ENCODE data around the gene CDHR3.
"Not testable (repeated sequence)": the region's sequence is repeated elsewhere in the genome, so short reads cannot be mapped to it uniquely, and the experiment has no call there.

Gene CDHR3

GRCh38 chr7:106001886-106002285 lies 38.8 kb downstream of the CDHR3 start:
- DNase-seq: no peak
- TF ChIP-seq EZH2 (optimal IDR thresholded peaks at IDR 0.05; ENCODE audit: low read depth, low read length): no peak
- no peak for TF ChIP-seq EZH2phosphoT487 (IDR thresholded peaks at IDR 0.05; ENCODE audit: low read length)
- TF ChIP-seq, protein P1, sequence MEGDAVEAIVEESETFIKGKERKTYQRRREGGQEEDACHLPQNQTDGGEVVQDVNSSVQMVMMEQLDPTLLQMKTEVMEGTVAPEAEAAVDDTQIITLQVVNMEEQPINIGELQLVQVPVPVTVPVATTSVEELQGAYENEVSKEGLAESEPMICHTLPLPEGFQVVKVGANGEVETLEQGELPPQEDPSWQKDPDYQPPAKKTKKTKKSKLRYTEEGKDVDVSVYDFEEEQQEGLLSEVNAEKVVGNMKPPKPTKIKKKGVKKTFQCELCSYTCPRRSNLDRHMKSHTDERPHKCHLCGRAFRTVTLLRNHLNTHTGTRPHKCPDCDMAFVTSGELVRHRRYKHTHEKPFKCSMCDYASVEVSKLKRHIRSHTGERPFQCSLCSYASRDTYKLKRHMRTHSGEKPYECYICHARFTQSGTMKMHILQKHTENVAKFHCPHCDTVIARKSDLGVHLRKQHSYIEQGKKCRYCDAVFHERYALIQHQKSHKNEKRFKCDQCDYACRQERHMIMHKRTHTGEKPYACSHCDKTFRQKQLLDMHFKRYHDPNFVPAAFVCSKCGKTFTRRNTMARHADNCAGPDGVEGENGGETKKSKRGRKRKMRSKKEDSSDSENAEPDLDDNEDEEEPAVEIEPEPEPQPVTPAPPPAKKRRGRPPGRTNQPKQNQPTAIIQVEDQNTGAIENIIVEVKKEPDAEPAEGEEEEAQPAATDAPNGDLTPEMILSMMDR (IDR thresholded peaks at IDR 0.05; ENCODE audit: low read length): no peak
- Histone ChIP-seq H3K4me2 (ENCODE audit: low read depth, low read length) (no peak overlapping the region), H3K36me3 (replicated peaks; ENCODE audit: insufficient read depth, low read length) (no peaks in the 10 kb centered on the region), H3K9ac (ENCODE audit: low read length) (no peak overlapping the region), H3K79me2 (ENCODE audit: low read length) (no peaks in the 10 kb centered on the region), H4K20me1 (ENCODE audit: insufficient read depth, low read length) (no peaks in the 10 kb centered on the region), H3K4me3 (ENCODE audit: low read length) (no peak overlapping the region), H3K9me2 (replicated peaks; ENCODE audit: insufficient read depth, low read length) (no peaks in the 10 kb centered on the region), H3K9me3 (replicated peaks; ENCODE audit: insufficient read depth, low read length) (no peaks in the 10 kb centered on the region), H3F3A (ENCODE audit: insufficient read depth, low read length) (no peaks in the 10 kb centered on the region), H3K27me3 (replicated peaks; ENCODE audit: insufficient read depth, low read length) (no peaks in the 10 kb centered on the region), H3K27ac (ENCODE audit: low read length) (no peak overlapping the region), H2AFZ (ENCODE audit: low read length) (no peak overlapping the region), H3K4me1 (ENCODE audit: low read length) (no peaks in the 10 kb centered on the region)

DNA sequence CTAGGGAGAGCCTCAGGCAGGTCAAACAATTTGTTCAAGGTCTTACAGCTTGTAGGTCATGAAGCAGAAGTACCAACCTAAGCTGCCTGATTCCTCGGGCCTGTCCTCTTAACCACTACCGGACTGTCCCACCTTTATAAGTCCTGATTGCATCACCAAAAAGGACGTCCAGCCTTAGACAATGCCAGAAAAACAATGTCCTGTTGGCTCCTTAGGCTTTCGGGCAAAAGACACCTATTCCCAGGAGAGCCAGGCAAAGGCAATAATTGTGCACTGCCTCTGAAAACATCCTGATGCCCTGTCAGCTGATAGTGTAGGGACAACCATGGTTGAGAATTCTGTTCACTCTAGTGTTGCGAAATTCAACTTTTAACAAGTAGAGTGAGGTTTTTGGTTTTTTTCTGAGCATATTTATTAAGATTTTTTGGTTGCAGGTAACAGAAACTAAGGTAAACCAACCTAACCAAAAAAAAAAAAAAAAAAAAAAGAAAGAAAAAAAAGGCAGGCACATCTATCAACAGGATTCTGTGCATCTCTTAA lies 40.5 kb downstream of the CDHR3 start:
- H3K9ac ChIP-seq (ENCODE audit: low read length): no peak overlapping the region
- no peaks in the 10 kb centered on the region for H3K4me1 ChIP-seq (ENCODE audit: low read length)
- no peaks in the 10 kb centered on the region for H3K9me3 ChIP-seq (replicated peaks; ENCODE audit: insufficient read depth, low read length)
- no peaks in the 10 kb centered on the region for H3F3A ChIP-seq (ENCODE audit: insufficient read depth, low read length)
- no peak for DNase-seq
- H4K20me1 ChIP-seq (ENCODE audit: insufficient read depth, low read length): no peaks in the 10 kb centered on the region
- no peaks in the 10 kb centered on the region for H3K36me3 ChIP-seq (replicated peaks; ENCODE audit: insufficient read depth, low read length)
- no peaks in the 10 kb centered on the region for H3K9me2 ChIP-seq (replicated peaks; ENCODE audit: insufficient read depth, low read length)
- H3K79me2 ChIP-seq (ENCODE audit: low read length): no peaks in the 10 kb centered on the region
- no peak overlapping the region for H3K27ac ChIP-seq (ENCODE audit: low read length)
- no peak overlapping the region for H3K4me2 ChIP-seq (ENCODE audit: low read depth, low read length)
- no peaks in the 10 kb centered on the region for H3K27me3 ChIP-seq (replicated peaks; ENCODE audit: insufficient read depth, low read length)
- TF ChIP-seq EZH2phosphoT487 (IDR thresholded peaks at IDR 0.05; ENCODE audit: low read length) (no peak), EZH2 (optimal IDR thresholded peaks at IDR 0.05; ENCODE audit: low read depth, low read length) (no peak)
- TF ChIP-seq, protein P1 (IDR thresholded peaks at IDR 0.05; ENCODE audit: low read length): no peak
- no peak overlapping the region for H3K4me3 ChIP-seq (ENCODE audit: low read length)
- no peak overlapping the region for H2AFZ ChIP-seq (ENCODE audit: low read length)

GRCh38 chr7:106006906-106007305 lies 43.8 kb downstream of the CDHR3 start:
- no peak overlapping the region for H2AFZ ChIP-seq (ENCODE audit: low read length)
- no peaks in the 10 kb centered on the region for H3K9me2 ChIP-seq (replicated peaks; ENCODE audit: insufficient read depth, low read length)
- no peaks in the 10 kb centered on the region for H3K36me3 ChIP-seq (replicated peaks; ENCODE audit: insufficient read depth, low read length)
- peaks cover 18% of the 10 kb centered on the region for H3K4me1 ChIP-seq (ENCODE audit: low read length)
- H3K27me3 ChIP-seq (replicated peaks; ENCODE audit: insufficient read depth, low read length): no peaks in the 10 kb centered on the region
- no peak overlapping the region for H3K4me2 ChIP-seq (ENCODE audit: low read depth, low read length)
- DNase-seq: no peak
- H4K20me1 ChIP-seq (ENCODE audit: insufficient read depth, low read length): no peaks in the 10 kb centered on the region
- no peaks in the 10 kb centered on the region for H3F3A ChIP-seq (ENCODE audit: insufficient read depth, low read length)
- H3K4me3 ChIP-seq (ENCODE audit: low read length): no peak overlapping the region
- no peak overlapping the region for H3K27ac ChIP-seq (ENCODE audit: low read length)
- TF ChIP-seq EZH2phosphoT487 (IDR thresholded peaks at IDR 0.05; ENCODE audit: low read length): no peak
- TF ChIP-seq, protein P1 (IDR thresholded peaks at IDR 0.05; ENCODE audit: low read length): no peak
- no peak for TF ChIP-seq EZH2 (optimal IDR thresholded peaks at IDR 0.05; ENCODE audit: low read depth, low read length)
- no peaks in the 10 kb centered on the region for H3K79me2 ChIP-seq (ENCODE audit: low read length)
- H3K9me3 ChIP-seq (replicated peaks; ENCODE audit: insufficient read depth, low read length): no peaks in the 10 kb centered on the region
- no peak overlapping the region for H3K9ac ChIP-seq (ENCODE audit: low read length)

DNA sequence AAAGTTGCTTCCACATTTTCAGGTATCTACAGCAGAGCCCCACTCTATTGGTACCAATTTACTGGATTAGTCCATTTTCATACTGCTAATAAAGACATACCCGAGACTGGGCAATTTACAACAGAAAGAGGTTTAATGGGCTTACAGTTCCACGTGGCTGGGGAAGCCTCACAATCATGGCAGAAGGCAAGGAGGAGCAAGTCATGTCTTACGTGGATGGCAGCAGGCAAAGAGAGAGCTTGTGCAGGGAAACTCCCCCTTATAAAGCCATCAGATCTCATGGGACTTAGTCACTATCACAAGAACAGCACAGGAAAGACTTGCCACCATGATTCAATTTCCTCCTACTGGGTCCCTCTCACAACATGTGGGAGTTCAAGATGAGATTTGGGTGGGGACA lies 44.7 kb downstream of the CDHR3 start:
- DNase-seq; H3K27ac ChIP-seq (ENCODE audit: low read length); H3K9me3 ChIP-seq (replicated peaks; ENCODE audit: insufficient read depth, low read length); H3F3A ChIP-seq (ENCODE audit: insufficient read depth, low read length); H3K79me2 ChIP-seq (ENCODE audit: low read length); H3K36me3 ChIP-seq (replicated peaks; ENCODE audit: insufficient read depth, low read length); H4K20me1 ChIP-seq (ENCODE audit: insufficient read depth, low read length); H3K4me3 ChIP-seq (ENCODE audit: low read length); H3K9ac ChIP-seq (ENCODE audit: low read length); H3K9me2 ChIP-seq (replicated peaks; ENCODE audit: insufficient read depth, low read length); H2AFZ ChIP-seq (ENCODE audit: low read length); H3K4me2 ChIP-seq (ENCODE audit: low read depth, low read length); H3K27me3 ChIP-seq (replicated peaks; ENCODE audit: insufficient read depth, low read length): not testable (repeated sequence)
- peaks cover 22% of the 10 kb centered on the region for H3K4me1 ChIP-seq (ENCODE audit: low read length)
